Muscle of leg (tissue), 11 donors: ENCODE measurements around the gene C10orf71. TPM values are rescaled to one million over a fixed set of nuclear protein-coding genes. Genes with fewer than 3 reads are reported as not detected.

Experiments
- DNase-seq: peaks from one replicate; pipeline ENCODE4 v3.0.0; 2013
- H3K27ac ChIP-seq: one replicate; pipeline ENCODE4 v1.5.1; 2013; ENCODE audit warnings: mild to moderate bottlenecking, low read length, control low read depth
- H3K27me3 ChIP-seq: one replicate; pipeline ENCODE4 v1.6.1; 2013; ENCODE audit warnings: low read length; ENCODE audit not compliant: control insufficient read depth, insufficient read depth
- H3K36me3 ChIP-seq: one replicate; pipeline ENCODE4 v1.6.1; 2013; ENCODE audit warnings: low read length; ENCODE audit not compliant: control insufficient read depth, insufficient read depth
- H3K4me1 ChIP-seq: one replicate; pipeline ENCODE4 v1.6.1; 2013; ENCODE audit warnings: low read length; ENCODE audit not compliant: control insufficient read depth, insufficient read depth
- H3K4me3 ChIP-seq: one replicate; pipeline ENCODE4 v1.5.1; 2013; ENCODE audit warnings: low read length, control low read depth
- H3K9me3 ChIP-seq: replicated peaks from 2 replicates; pipeline ENCODE4 v1.6.1; 2013; ENCODE audit warnings: low read depth, low read length; ENCODE audit not compliant: control insufficient read depth
- WGBS: methylation state at CpG from one replicate; pipeline ENCODE4 v1.1.5; 2013; ENCODE audit warnings: missing lambda C conversion rate; ENCODE audit not compliant: insufficient coverage; 5-methylcytosine and 5-hydroxymethylcytosine counted together
- polyA plus RNA-seq, 8 donors: library from polyadenylated mRNA; unstranded; fragments of 120-200 nt; gene quantifications; one replicate each; pipeline versions ENCODE4 v1.2.1 to v1.2.3, GENCODE V29; 2013; ENCODE audit warnings: inconsistent platforms in 1 of 8, low replicate concordance in 1 of 8; ENCODE audit not compliant: insufficient read length in 8 of 8, insufficient read depth in 1 of 8
- total RNA-seq: library from RNA; stranded (reverse); fragments of 120-200 nt; gene quantifications from one replicate; pipeline ENCODE4 v1.2.4, GENCODE V29; 2013

C10orf71 gene
- total and polyA plus RNA-seq, 9 donors, result 10.8 to 26.6 (median 20.9) TPM

DNA sequence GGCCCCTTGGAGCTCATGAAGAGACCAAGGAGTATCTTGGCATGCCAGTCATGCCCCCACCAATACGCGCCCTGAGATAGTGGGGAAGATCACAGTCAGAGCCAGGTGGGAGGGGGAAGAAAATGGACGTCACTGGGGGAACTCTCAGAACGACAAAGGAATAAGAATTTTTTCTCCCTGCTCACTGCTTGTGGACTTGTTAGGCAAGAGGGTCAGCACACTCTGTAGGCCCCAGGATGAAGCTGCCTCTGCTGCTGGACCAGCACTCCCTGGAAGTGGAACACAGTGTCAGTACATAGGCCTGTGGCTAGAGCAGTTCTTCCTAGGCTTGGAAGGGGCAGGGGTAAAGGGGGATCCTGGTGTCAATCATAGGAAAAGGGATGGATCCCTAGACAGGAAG lies 50.4 kb downstream of the C10orf71 start:
- H3K27ac ChIP-seq, result no peak overlapping the region
- H3K27me3 ChIP-seq, result no peaks in the 10 kb centered on the region
- no peak for DNase-seq
- no peaks in the 10 kb centered on the region for H3K36me3 ChIP-seq
- WGBS, result 95% methylated on average over 4 of the region's 4 CpGs
- H3K9me3 ChIP-seq, result no peaks in the 10 kb centered on the region
- no peaks in the 10 kb centered on the region for H3K4me1 ChIP-seq
- H3K4me3 ChIP-seq, result no peak overlapping the region

DNA sequence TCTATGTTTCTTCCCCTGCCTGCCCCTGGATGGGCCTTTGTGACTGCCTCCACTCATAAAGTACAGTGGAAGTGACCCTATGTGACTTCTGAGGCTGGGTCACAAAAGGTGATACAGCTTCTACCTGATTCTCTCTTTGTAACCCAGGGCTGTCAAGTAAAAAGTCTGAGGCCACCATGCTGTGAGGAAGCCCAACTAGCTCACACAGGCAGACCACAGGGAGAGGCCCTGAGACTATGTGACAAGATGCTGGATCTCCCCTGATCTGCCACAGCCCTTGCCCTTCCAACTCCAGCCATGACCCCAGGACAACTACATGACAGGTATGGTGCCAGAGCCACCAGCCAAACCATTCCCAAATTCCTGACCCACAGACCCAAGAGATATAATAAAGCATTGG lies 51.2 kb downstream of the C10orf71 start:
- DNase-seq, result no peak
- Histone ChIP-seq H3K4me1 (no peaks in the 10 kb centered on the region), H3K9me3 (no peaks in the 10 kb centered on the region), H3K27ac (no peak overlapping the region), H3K4me3 (no peak overlapping the region), H3K36me3 (no peaks in the 10 kb centered on the region), H3K27me3 (no peaks in the 10 kb centered on the region)

DNA sequence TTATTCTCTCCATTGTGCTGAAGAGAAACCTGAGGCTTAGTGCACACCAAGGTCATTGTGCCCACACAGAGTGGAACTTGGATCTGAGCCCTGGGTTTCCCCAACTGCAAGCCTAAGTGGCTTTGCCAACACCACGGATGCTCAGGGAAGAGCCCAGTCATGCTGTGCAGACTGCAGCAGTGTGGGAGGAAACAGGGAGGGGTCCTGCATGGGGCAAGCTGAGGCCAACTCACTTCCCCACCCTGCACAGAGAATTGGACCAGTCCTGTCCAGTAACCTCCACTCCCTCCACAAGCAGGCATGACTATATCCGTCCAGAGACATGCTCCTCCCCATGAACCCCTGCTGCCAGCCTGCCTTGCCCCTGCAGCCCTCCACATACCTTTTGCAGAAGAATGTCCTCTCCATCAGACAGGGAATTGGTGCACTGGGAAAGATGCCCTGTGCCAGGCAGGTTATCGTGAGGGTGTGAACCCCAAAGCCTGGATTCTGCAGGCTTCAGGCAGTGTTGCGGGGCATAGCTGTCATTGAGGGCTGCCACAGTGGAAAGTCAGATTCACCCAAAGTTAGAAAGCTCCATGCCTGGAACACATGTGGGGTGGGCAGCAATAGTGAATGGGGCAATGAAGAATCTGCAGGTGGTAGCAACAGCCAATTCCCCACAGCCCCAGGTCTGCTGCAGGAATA lies 52.0 kb downstream of the C10orf71 start:
- Histone ChIP-seq H3K27me3 (no peaks in the 10 kb centered on the region), H3K4me3 (no peak overlapping the region), H3K9me3 (no peaks in the 10 kb centered on the region), H3K27ac (no peak overlapping the region), H3K4me1 (no peaks in the 10 kb centered on the region), H3K36me3 (no peaks in the 10 kb centered on the region)
- 67% methylated on average over 4 of the region's 4 CpGs for WGBS
- DNase-seq, result no peak

DNA sequence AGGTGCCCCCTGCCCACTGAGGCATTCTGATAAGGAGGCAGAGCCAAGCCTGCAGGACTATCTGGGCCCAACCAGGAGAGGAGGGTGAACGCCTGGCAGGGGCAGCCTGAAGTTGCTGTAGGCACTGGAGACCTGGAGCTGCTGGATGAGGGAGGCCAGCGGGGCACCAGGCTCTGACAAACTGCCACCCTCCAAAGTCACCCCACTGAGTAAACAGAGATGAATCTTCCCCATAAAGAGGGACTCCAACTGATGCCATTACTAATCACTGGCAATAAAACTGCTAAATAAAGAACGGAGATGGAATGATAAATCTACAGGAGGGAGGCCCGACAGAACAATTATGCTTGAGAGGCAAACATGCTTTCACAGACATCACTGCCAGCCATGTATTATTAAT lies 52.7 kb downstream of the C10orf71 start:
- DNase-seq, result no peak
- Histone ChIP-seq H3K36me3 (no peaks in the 10 kb centered on the region), H3K4me3 (no peak overlapping the region), H3K9me3 (no peaks in the 10 kb centered on the region), H3K4me1 (no peaks in the 10 kb centered on the region), H3K27ac (no peak overlapping the region), H3K27me3 (no peaks in the 10 kb centered on the region)
- 100% methylated on average over 1 of the region's 4 CpGs for WGBS

DNA sequence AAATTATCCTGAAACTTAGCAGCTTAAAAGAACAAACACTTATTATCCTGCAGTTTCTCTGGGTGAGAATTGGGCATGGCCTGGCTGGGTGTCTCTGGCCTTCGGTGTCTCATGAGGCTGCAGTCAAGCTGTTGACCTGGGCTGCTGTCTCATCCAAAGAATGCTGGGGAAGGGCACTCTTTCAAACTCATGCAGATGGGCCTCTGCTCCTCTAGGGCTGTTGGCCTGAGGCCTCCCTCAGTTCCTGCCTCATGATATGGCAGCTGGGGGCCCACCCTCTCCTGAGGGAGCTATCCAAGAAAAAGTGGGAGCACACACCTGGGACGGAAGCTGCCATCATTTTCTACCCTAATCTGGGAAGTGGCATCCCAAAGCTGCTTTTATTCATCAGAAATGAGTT lies 53.4 kb downstream of the C10orf71 start:
- no peaks in the 10 kb centered on the region for H3K4me1 ChIP-seq
- H3K27me3 ChIP-seq, result no peaks in the 10 kb centered on the region
- WGBS, result 100% methylated on average over 1 of the region's 2 CpGs
- H3K4me3 ChIP-seq, result no peak overlapping the region
- H3K36me3 ChIP-seq, result no peaks in the 10 kb centered on the region
- H3K27ac ChIP-seq, result no peak overlapping the region
- DNase-seq, result no peak
- peaks cover 3% of the 10 kb centered on the region for H3K9me3 ChIP-seq

DNA sequence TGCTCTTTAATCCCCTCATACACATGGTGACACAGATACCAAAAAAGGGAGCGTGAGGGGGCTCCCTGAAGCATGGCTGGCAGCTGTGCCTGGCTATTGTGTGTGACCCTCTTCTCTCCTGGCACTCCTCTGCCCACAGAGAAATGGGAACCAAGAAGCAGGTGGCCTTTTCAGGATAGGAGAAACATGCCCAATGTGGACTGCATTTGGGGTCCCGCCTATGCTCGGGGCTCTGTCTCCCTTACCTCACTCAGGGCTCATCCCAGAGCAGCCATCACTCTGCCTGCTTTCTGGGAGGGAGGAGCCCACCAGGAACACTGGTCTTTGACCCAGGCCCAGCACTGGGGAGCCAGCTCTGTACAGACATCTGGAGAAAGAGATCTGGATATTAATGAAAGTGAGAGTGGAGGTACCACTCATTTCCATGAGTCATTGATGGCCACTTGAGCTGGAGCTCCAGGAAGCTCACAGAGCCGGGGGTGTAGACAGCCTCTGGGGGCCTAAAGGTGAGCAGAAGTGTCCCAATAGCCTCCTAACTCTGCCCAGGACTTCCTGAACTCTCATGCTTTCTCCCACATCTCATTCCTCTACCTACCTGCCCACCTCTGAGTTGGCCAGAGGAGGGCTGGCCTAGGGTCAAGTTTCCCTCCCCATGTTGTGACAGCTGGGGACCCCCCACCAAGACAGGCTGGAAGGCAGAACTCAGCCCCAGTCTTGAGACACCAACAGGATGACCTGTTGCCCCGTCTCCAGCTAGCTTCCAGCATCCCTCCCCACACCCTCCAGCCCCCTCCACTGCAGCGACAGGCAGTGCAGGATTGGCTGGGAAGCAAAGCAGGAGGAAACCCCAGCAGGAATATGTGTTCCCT lies 54.3 kb downstream of the C10orf71 start:
- Histone ChIP-seq H3K27ac (no peak overlapping the region), H3K4me3 (no peak overlapping the region), H3K36me3 (no peaks in the 10 kb centered on the region), H3K27me3 (no peaks in the 10 kb centered on the region), H3K4me1 (no peaks in the 10 kb centered on the region), H3K9me3 (peaks cover 5% of the 10 kb centered on the region)
- no peak for DNase-seq
- 85% methylated on average over 3 of the region's 6 CpGs for WGBS

DNA sequence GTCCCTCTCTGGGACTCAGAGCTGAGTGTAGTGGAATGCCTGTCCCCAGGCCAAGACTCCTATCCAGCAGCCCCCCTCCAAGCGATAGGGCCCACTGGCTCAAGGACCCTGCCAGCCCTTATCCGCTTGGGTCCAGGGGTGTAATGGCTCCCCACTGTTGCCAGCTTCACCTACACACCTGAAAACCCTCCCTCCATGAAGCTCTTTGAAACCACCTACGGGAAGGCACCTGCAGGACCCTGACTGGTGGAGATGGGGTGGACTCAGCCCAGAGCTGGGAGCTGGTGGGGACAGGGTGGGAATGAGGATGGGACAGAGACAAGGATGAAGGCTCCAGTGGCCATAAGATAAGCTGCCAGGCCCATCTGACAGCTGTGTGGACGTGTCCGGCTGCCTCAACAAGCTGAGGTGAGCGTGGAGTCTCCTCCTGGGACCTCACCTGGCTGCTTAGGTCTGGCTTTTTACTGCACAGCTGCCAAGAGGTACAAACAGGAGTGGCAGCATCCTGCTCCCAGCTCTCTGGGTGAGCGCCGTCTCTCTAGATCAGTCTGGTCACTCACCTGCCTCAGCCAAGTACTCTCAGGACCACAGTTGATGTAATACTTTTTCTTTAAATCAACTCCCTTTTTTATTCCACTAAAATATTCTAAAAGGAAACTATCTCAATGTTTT lies 55.1 kb downstream of the C10orf71 start:
- WGBS, result 79% methylated on average over 6 of the region's 8 CpGs
- DNase-seq, result no peak
- H3K27me3 ChIP-seq, result no peaks in the 10 kb centered on the region
- H3K4me1 ChIP-seq, result no peaks in the 10 kb centered on the region
- no peaks in the 10 kb centered on the region for H3K36me3 ChIP-seq
- no peak overlapping the region for H3K4me3 ChIP-seq
- peaks cover 5% of the 10 kb centered on the region for H3K9me3 ChIP-seq
- no peak overlapping the region for H3K27ac ChIP-seq

DNA sequence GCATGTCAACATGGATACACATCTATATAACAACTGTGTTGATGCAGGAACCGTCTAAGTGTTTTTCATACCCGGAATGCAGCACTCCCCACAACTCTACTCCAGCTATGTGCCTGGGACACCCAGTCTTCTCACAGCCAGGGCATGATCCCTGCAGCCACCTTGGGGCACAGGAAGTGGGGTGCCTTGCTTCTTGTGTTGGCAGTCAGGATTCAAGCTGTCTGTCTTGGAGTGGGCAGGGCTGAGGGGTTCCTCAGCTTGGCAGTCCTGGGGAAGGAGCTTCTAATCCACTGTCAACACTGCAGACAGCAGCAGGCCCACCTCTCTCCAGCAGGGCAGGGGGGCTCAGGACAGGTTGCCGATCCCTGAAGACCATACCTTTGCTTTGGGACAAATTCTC lies 55.6 kb downstream of the C10orf71 start:
- 83% methylated on average over 2 of the region's 3 CpGs for WGBS
- Histone ChIP-seq H3K9me3 (peaks cover 5% of the 10 kb centered on the region), H3K4me3 (no peak overlapping the region), H3K36me3 (no peaks in the 10 kb centered on the region), H3K4me1 (peaks cover 2% of the 10 kb centered on the region), H3K27me3 (no peaks in the 10 kb centered on the region), H3K27ac (no peak overlapping the region)
- DNase-seq, result no peak

DNA sequence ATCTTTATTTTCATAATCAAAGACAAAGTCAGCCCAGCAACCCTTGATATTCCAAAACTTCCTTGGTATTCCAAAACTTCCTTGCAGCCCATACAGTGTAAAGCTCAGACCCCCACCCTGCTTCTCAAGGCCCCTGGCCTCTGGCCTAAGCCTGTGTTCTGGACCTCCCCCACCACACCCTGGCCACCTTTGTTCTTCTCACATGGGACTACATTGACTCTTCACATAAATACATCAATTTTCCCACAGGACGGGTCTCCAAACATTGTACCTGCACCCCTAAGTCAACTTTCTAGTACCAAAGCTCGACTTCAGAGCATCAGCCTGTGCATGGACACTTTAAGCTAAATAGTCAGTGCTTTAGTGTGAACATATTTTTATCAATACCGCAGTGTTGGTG lies 56.3 kb downstream of the C10orf71 start:
- no CpG with 5 or more reads among the region's 3 CpGs for WGBS
- H3K4me3 ChIP-seq, result no peak overlapping the region
- no peaks in the 10 kb centered on the region for H3K36me3 ChIP-seq
- peaks cover 8% of the 10 kb centered on the region for H3K4me1 ChIP-seq
- DNase-seq, result no peak
- H3K27me3 ChIP-seq, result no peaks in the 10 kb centered on the region
- H3K9me3 ChIP-seq, result peaks cover 5% of the 10 kb centered on the region
- no peak overlapping the region for H3K27ac ChIP-seq

DNA sequence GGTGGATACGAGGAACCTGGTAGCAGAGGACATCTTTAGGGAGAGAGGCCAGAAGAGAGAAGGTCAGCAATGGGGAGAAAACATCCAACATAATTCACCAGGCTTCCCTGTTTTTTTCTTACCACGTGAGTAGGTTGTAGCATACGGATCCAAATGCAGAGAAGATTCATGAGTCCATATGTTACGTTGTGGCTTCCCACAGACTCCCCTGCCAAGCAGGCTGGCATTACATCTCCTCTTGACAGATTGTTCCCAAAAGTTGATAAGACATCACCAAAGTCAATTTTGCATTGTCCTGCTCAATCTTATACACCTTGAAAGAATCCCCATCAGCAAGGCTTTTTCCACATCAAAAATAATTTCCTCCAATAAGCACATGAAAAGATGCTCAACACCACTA lies 57.2 kb downstream of the C10orf71 start:
- H3K4me3 ChIP-seq, result no peak overlapping the region
- 89% methylated on average over 2 of the region's 4 CpGs for WGBS
- H3K4me1 ChIP-seq, result peaks cover 18% of the 10 kb centered on the region
- H3K27ac ChIP-seq, result no peak overlapping the region
- peaks cover 5% of the 10 kb centered on the region for H3K9me3 ChIP-seq
- no peaks in the 10 kb centered on the region for H3K27me3 ChIP-seq
- no peaks in the 10 kb centered on the region for H3K36me3 ChIP-seq
- DNase-seq, result no peak
